ENCODE results near the gene PRKCE. TPM values are rescaled to one million over a fixed set of nuclear protein-coding genes. Genes with fewer than 3 reads are reported as not detected.
"Not testable (repeated sequence)": the region's sequence is repeated elsewhere in the genome, so short reads cannot be mapped to it uniquely, and the experiment has no call there.

Gene PRKCE
- total RNA-seq, 2 experiments from 2014 or later = 17.0 to 42.1 TPM

DNA sequence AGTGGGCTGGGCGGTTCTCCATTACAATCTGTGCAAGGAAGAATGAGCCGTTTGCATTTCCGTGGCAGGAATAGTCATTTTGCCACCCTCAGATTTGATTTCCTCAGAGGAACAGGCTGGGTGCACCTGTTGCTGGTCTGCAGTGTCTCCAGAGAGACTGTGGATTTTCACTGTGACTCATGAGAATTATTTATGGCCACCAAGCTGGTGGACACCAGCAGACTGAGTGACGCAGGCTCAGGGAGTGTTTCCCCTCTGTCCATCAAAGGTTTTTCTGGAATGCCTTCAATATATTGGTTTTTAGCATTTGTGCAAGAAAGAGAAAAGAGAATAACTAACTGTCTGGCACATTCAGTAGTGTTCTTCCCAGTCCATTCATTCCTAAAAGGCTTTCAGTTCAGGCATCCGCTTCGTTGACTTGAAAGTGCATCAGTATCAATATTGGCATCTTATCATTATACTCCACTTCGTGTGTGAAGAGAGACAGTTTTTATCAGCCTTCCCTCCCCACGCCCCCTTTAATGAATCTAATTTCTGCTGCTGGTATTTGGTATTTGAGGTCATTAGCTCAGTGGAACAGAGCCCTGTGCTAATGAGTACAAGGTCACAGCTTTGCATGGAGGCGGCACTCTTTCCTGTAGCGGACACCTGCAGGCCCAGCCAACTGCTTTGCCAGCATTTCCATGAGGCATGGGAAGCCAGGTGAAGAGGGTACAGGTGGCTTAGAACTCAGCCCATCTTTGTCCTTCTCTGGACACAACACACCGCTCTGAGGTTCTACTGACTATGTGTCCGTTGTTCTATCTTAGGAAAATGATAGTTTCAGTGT is 39.9 kb downstream of the PRKCE start:
- no peaks in the 10 kb centered on the region for H3K79me2 ChIP-seq (ENCODE audit: insufficient read depth, low read depth, low read length)
- peak; percentile 38 for DNase-seq (ENCODE audit: low spot score)
- no peaks in the 10 kb centered on the region for H3K9me3 ChIP-seq (ENCODE audit: low read length)
- no peak for TF ChIP-seq EZH2phosphoT487 (IDR thresholded peaks at IDR 0.05; ENCODE audit: borderline replicate concordance, low read depth, low read length)
- TF ChIP-seq, protein P1, sequence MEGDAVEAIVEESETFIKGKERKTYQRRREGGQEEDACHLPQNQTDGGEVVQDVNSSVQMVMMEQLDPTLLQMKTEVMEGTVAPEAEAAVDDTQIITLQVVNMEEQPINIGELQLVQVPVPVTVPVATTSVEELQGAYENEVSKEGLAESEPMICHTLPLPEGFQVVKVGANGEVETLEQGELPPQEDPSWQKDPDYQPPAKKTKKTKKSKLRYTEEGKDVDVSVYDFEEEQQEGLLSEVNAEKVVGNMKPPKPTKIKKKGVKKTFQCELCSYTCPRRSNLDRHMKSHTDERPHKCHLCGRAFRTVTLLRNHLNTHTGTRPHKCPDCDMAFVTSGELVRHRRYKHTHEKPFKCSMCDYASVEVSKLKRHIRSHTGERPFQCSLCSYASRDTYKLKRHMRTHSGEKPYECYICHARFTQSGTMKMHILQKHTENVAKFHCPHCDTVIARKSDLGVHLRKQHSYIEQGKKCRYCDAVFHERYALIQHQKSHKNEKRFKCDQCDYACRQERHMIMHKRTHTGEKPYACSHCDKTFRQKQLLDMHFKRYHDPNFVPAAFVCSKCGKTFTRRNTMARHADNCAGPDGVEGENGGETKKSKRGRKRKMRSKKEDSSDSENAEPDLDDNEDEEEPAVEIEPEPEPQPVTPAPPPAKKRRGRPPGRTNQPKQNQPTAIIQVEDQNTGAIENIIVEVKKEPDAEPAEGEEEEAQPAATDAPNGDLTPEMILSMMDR (conservative IDR thresholded peaks at IDR 0.05; ENCODE audit: low read length) = no peak
- no peaks in the 10 kb centered on the region for H3K9me2 ChIP-seq (ENCODE audit: insufficient read depth, low read length)
- peaks cover 26% of the 10 kb centered on the region for H3K4me1 ChIP-seq (ENCODE audit: insufficient read depth, low read length, poor library complexity, severe bottlenecking)
- POLR2A ChIA-PET = interaction anchor here (0.6 to 1.3 kb wide), 2 partner anchors 41 to 46 kb away, joined by 3 read pairs; no protein-coding TSS in a partner anchor
- no peak overlapping the region for H3K27ac ChIP-seq (ENCODE audit: low read depth, low read length, poor library complexity, severe bottlenecking)
- H3K36me3 ChIP-seq (ENCODE audit: insufficient read depth, low read length) = no peaks in the 10 kb centered on the region
- BruUV-seq (replicated peaks) = no TSS peak
- no peaks in the 10 kb centered on the region for H4K20me1 ChIP-seq (ENCODE audit: insufficient read depth, low read length)
- no peak overlapping the region for H3K4me3 ChIP-seq (ENCODE audit: low read depth, low read length, poor library complexity, severe bottlenecking)
- H2AFZ ChIP-seq (ENCODE audit: low read length) = peak overlapping the region; percentile 22; the same call in 1 of the 2 replicates
- CTCF ChIA-PET (ENCODE audit: unreplicated experiment) = interaction anchor here (1.3 kb wide), 1 partner anchor 33 kb away, joined by 5 read pairs; no protein-coding TSS in a partner anchor
- intact Hi-C loops (cut with micrococcal nuclease; ENCODE audit: unreplicated experiment) = loop anchor here (2.0 to 5.0 kb wide), 2 partner anchors 37 to 39 kb away; partner anchors contain the start of gene PRKCE
- H3K4me2 ChIP-seq (ENCODE audit: low read length) = peak overlapping the region; percentile 47

DNA sequence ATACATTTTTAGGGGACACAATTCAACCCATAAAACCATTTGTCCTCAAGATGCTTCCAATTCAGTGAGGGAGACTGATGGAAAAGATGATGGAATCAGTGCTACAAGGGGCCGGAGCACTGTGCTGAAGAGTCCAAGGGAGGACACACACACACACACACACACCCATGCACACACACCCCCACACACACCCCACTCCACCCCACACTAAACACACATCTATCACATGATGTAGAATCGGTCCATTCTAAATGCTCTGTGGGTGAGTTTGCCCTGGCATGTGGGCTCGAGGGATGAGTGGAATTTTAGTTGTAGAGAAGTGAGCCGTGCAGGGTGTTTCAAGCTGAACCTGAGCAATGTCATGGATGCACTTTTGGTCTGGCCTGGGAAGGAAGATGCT is 41.1 kb downstream of the PRKCE start:
- H4K20me1 ChIP-seq (ENCODE audit: insufficient read depth, low read length) = no peaks in the 10 kb centered on the region
- H2AFZ ChIP-seq (ENCODE audit: low read length) = no peak overlapping the region
- no TSS peak for BruUV-seq (replicated peaks)
- ChIA-PET POLR2A (no interaction called here), CTCF (ENCODE audit: unreplicated experiment) (no interaction called here)
- H3K9me3 ChIP-seq (ENCODE audit: low read length) = no peaks in the 10 kb centered on the region
- H3K4me2 ChIP-seq (ENCODE audit: low read length) = no peak overlapping the region
- no peak overlapping the region for H3K27ac ChIP-seq (ENCODE audit: low read depth, low read length, poor library complexity, severe bottlenecking)
- no peak for DNase-seq (ENCODE audit: low spot score)
- TF ChIP-seq, protein P1 (conservative IDR thresholded peaks at IDR 0.05; ENCODE audit: low read length) = no peak
- no peak for TF ChIP-seq EZH2phosphoT487 (IDR thresholded peaks at IDR 0.05; ENCODE audit: borderline replicate concordance, low read depth, low read length)
- intact Hi-C loops (cut with micrococcal nuclease; ENCODE audit: unreplicated experiment) = loop anchor here (5.0 kb wide), 1 partner anchor 40 kb away; the partner anchor contains the start of gene PRKCE
- H3K4me1 ChIP-seq (ENCODE audit: insufficient read depth, low read length, poor library complexity, severe bottlenecking) = peaks cover 34% of the 10 kb centered on the region
- H3K36me3 ChIP-seq (ENCODE audit: insufficient read depth, low read length) = no peaks in the 10 kb centered on the region
- no peaks in the 10 kb centered on the region for H3K9me2 ChIP-seq (ENCODE audit: insufficient read depth, low read length)
- no peaks in the 10 kb centered on the region for H3K79me2 ChIP-seq (ENCODE audit: insufficient read depth, low read depth, low read length)
- no peak overlapping the region for H3K4me3 ChIP-seq (ENCODE audit: low read depth, low read length, poor library complexity, severe bottlenecking)

DNA sequence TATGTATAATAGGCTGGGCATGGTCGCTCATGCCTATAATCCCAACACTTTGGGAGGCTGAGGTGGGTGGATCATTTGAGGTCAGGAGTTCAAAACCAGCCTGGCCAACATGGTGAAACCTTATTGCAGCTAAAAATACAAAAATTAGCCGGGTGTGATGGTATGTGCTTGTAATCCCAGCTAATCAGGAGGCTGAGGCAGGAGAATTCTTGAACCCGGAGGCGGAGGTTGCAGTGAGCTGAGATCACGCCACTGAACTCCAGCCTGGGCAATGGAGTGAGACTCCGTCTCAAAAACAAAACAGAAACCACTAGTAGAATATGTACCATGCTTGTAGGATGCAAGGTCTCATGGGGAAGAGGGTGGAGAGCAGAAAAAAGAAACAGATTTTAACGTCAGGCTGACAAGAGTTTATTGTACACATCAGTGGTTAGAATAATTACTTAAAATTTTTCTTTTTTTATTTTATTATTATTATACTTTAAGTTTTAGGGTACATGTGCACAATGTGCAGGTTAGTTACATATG is 44.1 kb downstream of the PRKCE start:
- H4K20me1 ChIP-seq (ENCODE audit: insufficient read depth, low read length); POLR2A ChIA-PET; H2AFZ ChIP-seq (ENCODE audit: low read length); intact Hi-C loops (cut with micrococcal nuclease; ENCODE audit: unreplicated experiment); CTCF ChIA-PET (ENCODE audit: unreplicated experiment); H3K9me3 ChIP-seq (ENCODE audit: low read length); H3K36me3 ChIP-seq (ENCODE audit: insufficient read depth, low read length); H3K4me2 ChIP-seq (ENCODE audit: low read length); H3K79me2 ChIP-seq (ENCODE audit: insufficient read depth, low read depth, low read length); H3K9me2 ChIP-seq (ENCODE audit: insufficient read depth, low read length); BruUV-seq (replicated peaks); H3K4me3 ChIP-seq (ENCODE audit: low read depth, low read length, poor library complexity, severe bottlenecking); H3K27ac ChIP-seq (ENCODE audit: low read depth, low read length, poor library complexity, severe bottlenecking): not testable (repeated sequence)
- DNase-seq (ENCODE audit: low spot score) = peak; percentile 10
- H3K4me1 ChIP-seq (ENCODE audit: insufficient read depth, low read length, poor library complexity, severe bottlenecking) = peaks cover 52% of the 10 kb centered on the region

All from OCI-LY7 (cell line).